BJ (cell line): ENCODE data around the gene SLC1A5. TPM values are rescaled to one million over a fixed set of nuclear protein-coding genes. Genes with fewer than 3 reads are reported as not detected.
"Not testable (repeated sequence)": the region's sequence is repeated elsewhere in the genome, so short reads cannot be mapped to it uniquely, and the experiment has no call there.

ENCODE experiments used
- CTCF ChIA-PET: fragments of 350-600 bp; formaldehyde crosslinking; extraction: SDS; loops from one replicate; lab custom pipeline; 2021; ENCODE audit warnings: antibody characterized with exemption, inconsistent platforms; lab: Yijun Ruan, JAX
- POLR2A ChIA-PET: fragments of 300-600 bp; sonication (Branson Sonifier 250); formaldehyde crosslinking; extraction: SDS; loops from one replicate; lab custom pipeline; 2021; ENCODE audit warnings: antibody characterized with exemption; lab: Charles Lee
- DNase-seq: peaks from one replicate; pipeline ENCODE4 v3.0.0-alpha.2; 2011; ENCODE audit warnings: low read depth
- H3K27me3 ChIP-seq: 2 replicates; pipeline ENCODE4 v1.6.0; 2011; ENCODE audit warnings: low read length; ENCODE audit not compliant: control insufficient read depth, insufficient read depth
- H3K36me3 ChIP-seq: 2 replicates; pipeline ENCODE4 v1.5.1; 2011; ENCODE audit warnings: low read length; ENCODE audit not compliant: control insufficient read depth, insufficient read depth
- H3K4me3 ChIP-seq: 2 replicates; pipeline ENCODE4 v1.5.1; 2011; ENCODE audit warnings: low read depth, mild to moderate bottlenecking, control low read depth, low read length
- CTCF ChIP-seq: IDR thresholded peaks from 2 replicates; pipeline ENCODE4 v1.5.1; 2011; ENCODE audit warnings: low read depth, mild to moderate bottlenecking, control low read depth, inconsistent platforms, low read length, moderate library complexity; ENCODE audit not compliant: insufficient read depth
- polyA plus RNA-seq: library from polyadenylated mRNA; depleted of rRNA; stranded (reverse); fragments of >200 nt; gene quantifications from 2 replicates; pipeline ENCODE4 v1.2.3, GENCODE V29; 2011

The SLC1A5 gene
- polyA plus RNA-seq, 1 experiment: 506 TPM

GRCh38 chr19:46776927-46777911, 11.2 kb downstream of the SLC1A5 start:
- H3K4me3 ChIP-seq: no peak overlapping the region
- ChIA-PET POLR2A (no interaction called here), CTCF (interaction anchor here (1.2 to 1.3 kb wide), 2 partner anchors 10 to 27 kb away, joined by 3 read pairs; no protein-coding TSS in a partner anchor)
- H3K27me3 ChIP-seq: no peaks in the 10 kb centered on the region
- TF ChIP-seq CTCF: no peak
- peaks cover 43% of the 10 kb centered on the region for H3K36me3 ChIP-seq
- no peak for DNase-seq

GRCh38 chr19:46775642-46776258, 12.6 kb downstream of the SLC1A5 start:
- ChIA-PET POLR2A (no interaction called here), CTCF (interaction anchor here (0.6 to 0.9 kb wide), 3 partner anchors 9 to 44 kb away, joined by 3 read pairs; no protein-coding TSS in a partner anchor)
- DNase-seq: no peak
- H3K27me3 ChIP-seq: no peaks in the 10 kb centered on the region
- H3K4me3 ChIP-seq: no peak overlapping the region
- TF ChIP-seq CTCF: no peak
- H3K36me3 ChIP-seq: peaks cover 38% of the 10 kb centered on the region

GRCh38 chr19:46773018-46773399, 15.4 kb downstream of the SLC1A5 start:
- DNase-seq: no peak
- peaks cover 24% of the 10 kb centered on the region for H3K36me3 ChIP-seq
- H3K4me3 ChIP-seq: no peak overlapping the region
- no peak for TF ChIP-seq CTCF
- ChIA-PET CTCF (interaction anchor here (0.6 to 1.2 kb wide), 2 partner anchors 13 to 74 kb away, joined by 3 read pairs; no protein-coding TSS in a partner anchor), POLR2A (no interaction called here)
- H3K27me3 ChIP-seq: no peaks in the 10 kb centered on the region

- DNase-seq: no peak
- TF ChIP-seq CTCF: no peak
- H3K36me3 ChIP-seq: peaks cover 21% of the 10 kb centered on the region
- ChIA-PET CTCF (interaction anchor here (0.6 to 1.4 kb wide), 3 partner anchors 14 to 74 kb away, joined by 3 to 4 read pairs (median 3); no protein-coding TSS in a partner anchor), POLR2A (interaction anchor here (0.5 kb wide), 1 partner anchor 68 kb away, joined by 4 read pairs; no protein-coding TSS in a partner anchor)
- H3K4me3 ChIP-seq: no peak overlapping the region
- no peaks in the 10 kb centered on the region for H3K27me3 ChIP-seq
These were observed 16.0 kb downstream of the SLC1A5 start for GRCh38 chr19:46772170-46773017.

- CTCF ChIA-PET: interaction anchor here (1.5 kb wide), 1 partner anchor 11 kb away, joined by 6 read pairs; no protein-coding TSS in a partner anchor
- H3K4me3 ChIP-seq, H3K27me3 ChIP-seq, POLR2A ChIA-PET, H3K36me3 ChIP-seq, DNase-seq: not testable (repeated sequence)
These were observed 19.6 kb downstream of the SLC1A5 start for GRCh38 chr19:46768746-46769145.
